Neural progenitor cell (in vitro differentiated cells): ENCODE measurements around the gene WDR37. TPM values are rescaled to one million over a fixed set of nuclear protein-coding genes. Genes with fewer than 3 reads are reported as not detected.

Experiments used
- DNase-seq: peaks from one replicate; pipeline ENCODE4 v3.0.0-alpha.2; 2016; ENCODE audit warnings: low spot score
- H2AFZ ChIP-seq: fragments of 200-600 bp; sonication (generic); replicated peaks from 2 replicates; pipeline ENCODE4 v1.6.1; 2016; ENCODE audit warnings: antibody characterized with exemption
- H3F3A ChIP-seq: fragments of 200-600 bp; sonication (generic); 2 replicates; pipeline ENCODE4 v1.6.1; 2016; ENCODE audit warnings: antibody characterized with exemption, low read depth
- H3K27ac ChIP-seq: fragments of 200-600 bp; sonication (generic); 2 replicates; pipeline ENCODE4 v1.5.1; 2016; ENCODE audit warnings: mild to moderate bottlenecking
- H3K27me3 ChIP-seq: fragments of 200-600 bp; sonication (generic); 2 replicates; pipeline ENCODE4 v1.6.1; 2016; ENCODE audit warnings: mild to moderate bottlenecking, moderate library complexity
- H3K36me3 ChIP-seq: fragments of 200-600 bp; sonication (generic); 2 replicates; pipeline ENCODE4 v1.5.1; 2016
- H3K4me1 ChIP-seq: fragments of 200-600 bp; sonication (generic); 2 replicates; pipeline ENCODE4 v1.6.1; 2016; ENCODE audit warnings: mixed run types
- H3K4me2 ChIP-seq: fragments of 200-600 bp; sonication (generic); 2 replicates; pipeline ENCODE4 v1.6.1; 2016
- H3K4me3 ChIP-seq: fragments of 200-600 bp; sonication (generic); 2 replicates; pipeline ENCODE4 v1.5.1; 2016
- H3K79me2 ChIP-seq: fragments of 200-600 bp; sonication (generic); 2 replicates; pipeline ENCODE4 v1.6.1; 2016; ENCODE audit warnings: low read depth
- H3K9ac ChIP-seq: fragments of 200-600 bp; sonication (generic); 2 replicates; pipeline ENCODE4 v1.6.1; 2016
- H3K9me3 ChIP-seq: fragments of 200-600 bp; sonication (generic); 2 replicates; pipeline ENCODE4 v1.5.1; 2016; ENCODE audit warnings: low read depth
- H4K20me1 ChIP-seq: fragments of 200-600 bp; sonication (generic); 2 replicates; pipeline ENCODE4 v1.6.1; 2016; ENCODE audit warnings: low read depth
- H3K27ac Mint-ChIP-seq: 3 replicates; pipeline ENCODE4 v1.8.0; 2021; ENCODE audit warnings: mixed read lengths
- H3K27me3 Mint-ChIP-seq: 2 replicates; pipeline ENCODE4 v1.8.0; 2022; ENCODE audit warnings: low read depth, mild to moderate bottlenecking, inconsistent platforms, moderate library complexity, mixed read lengths; ENCODE audit not compliant: insufficient read depth
- H3K36me3 Mint-ChIP-seq: 3 replicates; pipeline ENCODE4 v1.8.0; 2021; ENCODE audit warnings: mixed read lengths
- H3K4me1 Mint-ChIP-seq: 3 replicates; pipeline ENCODE4 v1.8.0; 2021; ENCODE audit warnings: mixed read lengths
- H3K4me3 Mint-ChIP-seq: 3 replicates; pipeline ENCODE4 v1.8.0; 2021; ENCODE audit warnings: mild to moderate bottlenecking, moderate library complexity, mixed read lengths
- H3K9me3 Mint-ChIP-seq: 3 replicates; pipeline ENCODE4 v1.8.0; 2020; ENCODE audit warnings: mixed read lengths
- CTCF ChIP-seq: fragments of 200-600 bp; sonication (generic); IDR thresholded peaks from 2 replicates; pipeline ENCODE4 v1.5.1; 2017; ENCODE audit warnings: antibody characterized with exemption, mild to moderate bottlenecking
- EZH2 ChIP-seq: fragments of 200-600 bp; sonication (generic); IDR thresholded peaks from 2 replicates; pipeline ENCODE4 v1.6.1; 2017; ENCODE audit warnings: antibody characterized with exemption, mild to moderate bottlenecking, moderate library complexity
- EZH2phosphoT487 ChIP-seq: fragments of 200-600 bp; sonication (generic); IDR thresholded peaks from 2 replicates; pipeline ENCODE4 v1.6.1; 2017; ENCODE audit warnings: antibody characterized with exemption
- total RNA-seq: library from RNA; depleted of rRNA; stranded (reverse); fragments of >200 nt; gene quantifications from 2 replicates; pipeline ENCODE4 v1.2.3, GENCODE V29; 2015; ENCODE audit warnings: low replicate concordance

The WDR37 gene
- total RNA-seq, 1 donor from 2014 or later = 14.7 TPM

- Histone ChIP-seq H3K9me3 (no peaks in the 10 kb centered on the region), H3K4me2 (no peak overlapping the region), H3K36me3 (no peaks in the 10 kb centered on the region), H4K20me1 (no peaks in the 10 kb centered on the region), H3K79me2 (no peaks in the 10 kb centered on the region), H3K27ac (no peak overlapping the region), H3K4me1 (peaks cover 4% of the 10 kb centered on the region), H3F3A (no peaks in the 10 kb centered on the region), H3K4me3 (no peak overlapping the region), H3K27me3 (no peaks in the 10 kb centered on the region), H2AFZ (no peak overlapping the region), H3K9ac (no peak overlapping the region)
- TF ChIP-seq CTCF = no peak
- TF ChIP-seq EZH2 = no peak
- TF ChIP-seq EZH2phosphoT487 = no peak
- Mint-ChIP-seq H3K27ac (peak overlapping the region; percentile 8), H3K36me3 (no peaks in the 10 kb centered on the region), H3K9me3 (peaks cover 2% of the 10 kb centered on the region), H3K4me3 (no peak overlapping the region), H3K4me1 (peaks cover 22% of the 10 kb centered on the region), H3K27me3 (peaks cover 4% of the 10 kb centered on the region)
- no peak for DNase-seq
Measured at GRCh38 chr10:1180071-1180730, 124.0 kb downstream of the WDR37 start.

GRCh38 chr10:1180836-1181235, 124.7 kb downstream of the WDR37 start:
- Mint-ChIP-seq H3K4me3 (no peak overlapping the region), H3K27me3 (peaks cover 5% of the 10 kb centered on the region), H3K27ac (peak overlapping the region; percentile 45), H3K9me3 (peaks cover 2% of the 10 kb centered on the region), H3K4me1 (peaks cover 26% of the 10 kb centered on the region), H3K36me3 (no peaks in the 10 kb centered on the region)
- peak; percentile 36 for DNase-seq
- Histone ChIP-seq H3K9ac (no peak overlapping the region), H3K36me3 (no peaks in the 10 kb centered on the region), H3K79me2 (no peaks in the 10 kb centered on the region), H3K27ac (no peak overlapping the region), H3K27me3 (no peaks in the 10 kb centered on the region), H3K9me3 (no peaks in the 10 kb centered on the region), H3K4me2 (no peak overlapping the region), H3F3A (no peaks in the 10 kb centered on the region), H3K4me1 (peaks cover 4% of the 10 kb centered on the region), H2AFZ (no peak overlapping the region), H4K20me1 (no peaks in the 10 kb centered on the region), H3K4me3 (no peak overlapping the region)
- TF ChIP-seq EZH2 = no peak
- peak; percentile 37 for TF ChIP-seq CTCF
- TF ChIP-seq EZH2phosphoT487 = no peak

Other genes starting within 250 kb of the WDR37 start
- 33.1 and 37.8 TPM in 2 replicates for gene LARP4B, start 124.7 kb upstream of the WDR37 start, total RNA-seq
- gene GTPBP4, start 68.0 kb upstream of the WDR37 start, total RNA-seq = 32.4 and 53.4 TPM in 2 replicates
- not detected in 2 replicates for gene IDI2, start 30.5 kb upstream of the WDR37 start, total RNA-seq
- 117 and 168 TPM in 2 replicates for gene IDI1, start 7.3 kb upstream of the WDR37 start, total RNA-seq